Activated CD8-positive, alpha-beta T cell treated with anti-CD3 and anti-CD28 coated beads for 36 hours (primary cell): ENCODE results near the gene IRF2. TPM values are rescaled to one million over a fixed set of nuclear protein-coding genes. Genes with fewer than 3 reads are reported as not detected.

ENCODE experiments used
- ATAC-seq: fragments of 200-7000 bp; cut with Tn5 transposase; one replicate; pipeline ENCODE4 v1.10.0; 2021; ENCODE audit warnings: mild to moderate bottlenecking, moderate library complexity
- CTCF ChIA-PET: fragments of 350-600 bp; sonication (Branson Sonifier 250); formaldehyde crosslinking; loops from one replicate; lab custom pipeline; 2021; ENCODE audit warnings: antibody characterized with exemption; lab: Charles Lee
- POLR2A ChIA-PET: fragments of 350-600 bp; sonication (Branson Sonifier 250); formaldehyde crosslinking; loops from one replicate; lab custom pipeline; 2021; ENCODE audit warnings: antibody characterized with exemption; lab: Charles Lee
- DNase-seq: peaks from one replicate; pipeline ENCODE4 v3.0.0-alpha.2; 2020
- H3K27ac Mint-ChIP-seq: one replicate; pipeline ENCODE4 v1.8.0; 2021; ENCODE audit warnings: mild to moderate bottlenecking, mixed read lengths
- H3K27me3 Mint-ChIP-seq: one replicate; pipeline ENCODE4 v1.8.0; 2021; ENCODE audit warnings: mixed read lengths
- H3K36me3 Mint-ChIP-seq: one replicate; pipeline ENCODE4 v1.8.0; 2021; ENCODE audit warnings: low read depth, mixed read lengths
- H3K4me1 Mint-ChIP-seq: one replicate; pipeline ENCODE4 v1.8.0; 2021; ENCODE audit warnings: low read depth, mixed read lengths
- H3K4me3 Mint-ChIP-seq: one replicate; pipeline ENCODE4 v1.8.0; 2021; ENCODE audit warnings: mild to moderate bottlenecking, moderate library complexity, mixed read lengths
- H3K9me3 Mint-ChIP-seq: one replicate; pipeline ENCODE4 v1.8.0; 2021; ENCODE audit warnings: mixed read lengths
- intact Hi-C: fragments of 100-400 bp; cut with micrococcal nuclease; formaldehyde crosslinking; loops from one replicate; pipeline ENCODE4 v1.10.0; 2022
- total RNA-seq, 2 experiments: library from RNA; stranded (reverse); gene quantifications; one replicate each; pipeline ENCODE4 v1.2.3, GENCODE V29; 2021
- TF ChIP-seq, protein P1 (sequence below): fragments of 200-600 bp; IDR thresholded peaks from one replicate; pipeline ENCODE4 v1.8.0; 2022; ENCODE audit warnings: antibody characterized with exemption, mild to moderate bottlenecking

IRF2 gene
- total RNA-seq, 2 experiments from 2014 or later, result 48.1 to 56.4 TPM

DNA sequence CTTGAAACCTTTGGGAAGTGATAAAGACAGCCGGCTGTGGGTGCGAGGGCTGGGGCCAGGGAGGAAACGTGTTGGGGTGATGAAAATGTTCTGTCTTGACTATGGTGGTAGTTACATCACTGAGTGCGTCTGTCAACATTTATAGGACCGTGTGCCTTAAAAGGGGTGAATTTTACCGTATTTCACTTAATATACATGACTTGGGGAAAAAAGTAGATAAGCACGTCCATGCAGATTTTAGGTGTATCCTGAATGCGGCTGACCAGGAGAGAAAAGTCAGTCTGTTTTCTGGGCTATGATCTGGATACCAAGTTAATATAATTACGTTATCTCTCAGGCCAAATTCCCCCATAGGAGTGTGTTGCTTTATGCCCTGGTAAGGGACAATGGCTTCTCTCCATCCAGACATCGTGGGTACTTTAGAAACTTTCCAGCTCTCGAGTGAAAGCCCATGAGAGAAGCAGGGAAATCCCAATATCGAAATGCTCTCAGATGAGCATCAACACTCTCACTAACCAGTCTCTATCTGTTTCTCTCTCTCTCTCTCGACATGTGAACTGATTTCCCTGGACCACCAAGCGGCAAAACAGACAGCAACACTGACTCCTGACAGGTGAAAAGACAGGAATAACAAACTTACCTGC lies 71.5 kb downstream of the IRF2 start:
- Mint-ChIP-seq H3K4me1 (peaks cover 47% of the 10 kb centered on the region), H3K36me3 (peaks cover 53% of the 10 kb centered on the region), H3K27me3 (no peaks in the 10 kb centered on the region), H3K4me3 (no peak overlapping the region), H3K27ac (peak overlapping the region; percentile 3), H3K9me3 (no peaks in the 10 kb centered on the region)
- ATAC-seq (no peak), DNase-seq (no peak)
- POLR2A ChIA-PET, result no interaction called here
- intact Hi-C loops, result no loop called here
- TF ChIP-seq, protein P1, sequence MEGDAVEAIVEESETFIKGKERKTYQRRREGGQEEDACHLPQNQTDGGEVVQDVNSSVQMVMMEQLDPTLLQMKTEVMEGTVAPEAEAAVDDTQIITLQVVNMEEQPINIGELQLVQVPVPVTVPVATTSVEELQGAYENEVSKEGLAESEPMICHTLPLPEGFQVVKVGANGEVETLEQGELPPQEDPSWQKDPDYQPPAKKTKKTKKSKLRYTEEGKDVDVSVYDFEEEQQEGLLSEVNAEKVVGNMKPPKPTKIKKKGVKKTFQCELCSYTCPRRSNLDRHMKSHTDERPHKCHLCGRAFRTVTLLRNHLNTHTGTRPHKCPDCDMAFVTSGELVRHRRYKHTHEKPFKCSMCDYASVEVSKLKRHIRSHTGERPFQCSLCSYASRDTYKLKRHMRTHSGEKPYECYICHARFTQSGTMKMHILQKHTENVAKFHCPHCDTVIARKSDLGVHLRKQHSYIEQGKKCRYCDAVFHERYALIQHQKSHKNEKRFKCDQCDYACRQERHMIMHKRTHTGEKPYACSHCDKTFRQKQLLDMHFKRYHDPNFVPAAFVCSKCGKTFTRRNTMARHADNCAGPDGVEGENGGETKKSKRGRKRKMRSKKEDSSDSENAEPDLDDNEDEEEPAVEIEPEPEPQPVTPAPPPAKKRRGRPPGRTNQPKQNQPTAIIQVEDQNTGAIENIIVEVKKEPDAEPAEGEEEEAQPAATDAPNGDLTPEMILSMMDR, result no peak
- CTCF ChIA-PET, result no interaction called here

DNA sequence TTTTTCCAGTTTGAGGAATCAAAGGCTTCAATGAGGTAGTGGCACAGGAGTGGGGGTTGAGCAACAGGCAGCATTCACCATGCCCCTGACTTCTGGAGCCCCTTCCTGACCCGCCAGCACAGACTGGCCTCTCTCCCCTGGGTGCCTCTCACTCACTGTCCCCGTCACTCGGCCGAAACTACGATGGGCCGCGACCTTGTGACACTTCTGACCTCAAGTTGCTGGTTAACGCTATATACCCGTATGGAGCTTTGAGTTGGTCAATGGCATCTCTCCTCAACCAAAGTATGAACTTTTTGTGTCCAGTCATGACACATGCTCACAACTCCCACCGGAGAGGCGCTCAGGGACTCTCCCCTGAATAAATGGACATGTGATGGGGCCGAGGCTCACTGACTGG lies 72.1 kb downstream of the IRF2 start:
- H3K4me3 Mint-ChIP-seq, result no peak overlapping the region
- ATAC-seq (no peak), DNase-seq (no peak)
- peak overlapping the region; percentile 3 for H3K27ac Mint-ChIP-seq
- H3K27me3 Mint-ChIP-seq, result no peaks in the 10 kb centered on the region
- H3K36me3 Mint-ChIP-seq, result peaks cover 55% of the 10 kb centered on the region
- peaks cover 48% of the 10 kb centered on the region for H3K4me1 Mint-ChIP-seq
- TF ChIP-seq, protein P1, result no peak
- ChIA-PET POLR2A (no interaction called here), CTCF (interaction anchor here (1.5 kb wide), 1 partner anchor 19 kb away, joined by 3 read pairs; no protein-coding TSS in a partner anchor)
- no peaks in the 10 kb centered on the region for H3K9me3 Mint-ChIP-seq
- intact Hi-C loops, result no loop called here

DNA sequence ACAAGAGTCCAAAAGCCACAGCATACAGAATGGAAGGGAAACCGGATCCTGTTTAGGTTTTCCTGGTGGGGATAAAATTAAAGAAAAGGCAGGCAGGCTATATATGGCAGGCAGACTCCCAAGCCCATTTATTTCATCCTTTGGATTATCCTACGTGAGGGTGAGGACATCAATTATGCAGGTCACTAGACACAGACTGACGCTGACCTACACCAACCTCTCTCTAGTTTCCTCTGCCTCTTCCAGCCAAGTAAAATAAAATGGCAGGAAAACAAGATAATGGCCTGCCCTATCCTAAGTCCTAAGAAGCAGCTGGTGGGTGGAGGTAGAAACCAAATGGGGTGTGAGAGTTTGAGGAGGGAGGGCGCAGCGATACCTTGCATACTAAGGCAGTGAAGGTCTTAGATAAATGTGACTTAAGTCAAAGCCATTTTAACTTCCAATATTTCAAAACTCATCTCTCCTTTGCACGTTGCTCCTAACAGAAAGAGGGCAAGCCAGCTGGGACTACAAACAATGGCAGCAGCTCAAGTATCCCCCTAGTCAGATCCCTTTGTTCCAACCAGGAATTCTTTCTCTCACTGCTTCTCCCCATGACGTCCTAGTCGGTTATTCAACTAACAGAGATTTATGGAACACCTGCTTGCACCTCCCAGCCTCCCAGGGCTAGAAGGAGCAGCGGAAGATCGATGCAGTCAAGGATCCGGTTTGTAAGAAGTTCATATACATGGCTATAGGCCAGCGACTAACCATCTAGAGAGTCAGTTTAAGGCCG lies 72.8 kb downstream of the IRF2 start:
- no peaks in the 10 kb centered on the region for H3K9me3 Mint-ChIP-seq
- DNase-seq, result no peak
- H3K27me3 Mint-ChIP-seq, result no peaks in the 10 kb centered on the region
- H3K36me3 Mint-ChIP-seq, result peaks cover 57% of the 10 kb centered on the region
- TF ChIP-seq, protein P1, result no peak
- CTCF ChIA-PET, result interaction anchor here (1.5 kb wide), 1 partner anchor 18 kb away, joined by 3 read pairs; no protein-coding TSS in a partner anchor
- POLR2A ChIA-PET, result no interaction called here
- peaks cover 54% of the 10 kb centered on the region for H3K4me1 Mint-ChIP-seq
- peak overlapping the region; percentile 21 for H3K27ac Mint-ChIP-seq
- H3K4me3 Mint-ChIP-seq, result no peak overlapping the region
- intact Hi-C loops, result no loop called here
- ATAC-seq, result no peak

DNA sequence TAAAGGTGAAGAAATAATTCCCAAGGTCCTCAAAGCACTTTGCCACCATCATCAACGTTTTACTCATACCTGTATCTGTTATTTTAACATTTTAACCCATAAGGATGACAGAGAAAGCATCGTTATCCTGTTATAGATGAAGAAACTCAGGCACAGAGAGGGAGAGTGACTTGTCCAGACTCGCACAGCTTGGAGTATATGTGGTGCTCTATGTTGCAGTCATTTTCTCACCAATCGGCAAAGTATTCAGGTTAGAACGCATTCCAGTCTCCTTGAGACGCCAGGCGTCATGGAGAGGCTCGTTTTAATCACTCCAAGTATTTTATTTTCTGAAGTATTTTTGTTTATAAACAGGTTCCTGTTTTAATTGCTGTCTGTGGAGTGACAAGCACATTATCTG lies 73.5 kb downstream of the IRF2 start:
- intact Hi-C loops, result no loop called here
- peak overlapping the region; percentile 10 for H3K27ac Mint-ChIP-seq
- CTCF ChIA-PET, result interaction anchor here (1.5 kb wide), 1 partner anchor 17 kb away, joined by 3 read pairs; no protein-coding TSS in a partner anchor

More for the DNA sequence above, 73.5 kb downstream of the IRF2 start:
- Mint-ChIP-seq H3K27me3 (no peaks in the 10 kb centered on the region), H3K4me1 (peaks cover 54% of the 10 kb centered on the region), H3K4me3 (no peak overlapping the region), H3K36me3 (peaks cover 60% of the 10 kb centered on the region), H3K9me3 (no peaks in the 10 kb centered on the region)
- ATAC-seq (no peak), DNase-seq (no peak)
- TF ChIP-seq, protein P1, result no peak
- POLR2A ChIA-PET, result no interaction called here
